DOHH2 (cell line): ENCODE measurements around the gene FAM8A1.

Experiments
- H3F3A ChIP-seq: fragments of 200-600 bp; sonication (generic), shearing (Covaris generic); 2 replicates; pipeline ENCODE4 v1.6.0; 2016; ENCODE audit warnings: antibody characterized with exemption, mild to moderate bottlenecking; ENCODE audit not compliant: control insufficient read depth, insufficient read depth
- H3K27ac ChIP-seq: fragments of 200-600 bp; sonication (generic); 2 replicates; pipeline ENCODE4 v1.5.1; 2014; ENCODE audit warnings: low read depth, mild to moderate bottlenecking, low read length, moderate library complexity
- H3K27me3 ChIP-seq: fragments of 200-600 bp; sonication (generic); 2 replicates; pipeline ENCODE4 v1.6.1; 2014; ENCODE audit warnings: mild to moderate bottlenecking, low read length, mixed read lengths; ENCODE audit not compliant: control insufficient read depth
- H3K36me3 ChIP-seq: fragments of 200-600 bp; sonication (generic); 2 replicates; pipeline ENCODE4 v1.6.1; 2014; ENCODE audit warnings: mild to moderate bottlenecking, low read length, moderate library complexity, mixed read lengths; ENCODE audit not compliant: control insufficient read depth
- H3K4me1 ChIP-seq: fragments of 200-600 bp; sonication (generic); 2 replicates; pipeline ENCODE4 v1.6.1; 2014; ENCODE audit warnings: mild to moderate bottlenecking, low read length, mixed read lengths; ENCODE audit not compliant: control insufficient read depth
- H3K4me2 ChIP-seq: fragments of 200-600 bp; sonication (generic); 2 replicates; pipeline ENCODE4 v1.6.0; 2014; ENCODE audit warnings: mild to moderate bottlenecking, low read length, moderate library complexity
- H3K4me3 ChIP-seq: fragments of 200-600 bp; sonication (generic); 2 replicates; pipeline ENCODE4 v1.5.1; 2014; ENCODE audit warnings: mild to moderate bottlenecking, low read length, mixed read lengths
- H3K79me2 ChIP-seq: fragments of 200-600 bp; sonication (generic); 2 replicates; pipeline ENCODE4 v1.6.1; 2014; ENCODE audit warnings: mild to moderate bottlenecking, low read length, mixed read lengths; ENCODE audit not compliant: control insufficient read depth
- H3K9me2 ChIP-seq: fragments of 200-600 bp; sonication (generic); replicated peaks from 2 replicates; pipeline ENCODE4 v1.6.1; 2014; ENCODE audit warnings: mild to moderate bottlenecking, low read length, mixed read lengths; ENCODE audit not compliant: control insufficient read depth
- H3K9me3 ChIP-seq: fragments of 200-600 bp; sonication (generic); 2 replicates; pipeline ENCODE4 v1.6.1; 2014; ENCODE audit warnings: antibody characterized with exemption, low read length, mixed read lengths; ENCODE audit not compliant: control insufficient read depth, insufficient read depth
- H4K20me1 ChIP-seq: fragments of 200-600 bp; sonication (generic); 2 replicates; pipeline ENCODE4 v1.6.0; 2014; ENCODE audit warnings: low read depth, mild to moderate bottlenecking, antibody characterized with exemption, low read length, moderate library complexity; ENCODE audit not compliant: control insufficient read depth, insufficient read depth
- CTCF ChIP-seq: fragments of 200-600 bp; sonication (generic); IDR thresholded peaks from one replicate; pipeline ENCODE4 v1.5.1; 2014; ENCODE audit warnings: antibody characterized with exemption, mild to moderate bottlenecking, low read depth, low read length; ENCODE audit not compliant: poor library complexity, severe bottlenecking
- EZH2phosphoT487 ChIP-seq: fragments of 200-600 bp; sonication (generic); IDR thresholded peaks from 2 replicates; pipeline ENCODE4 v1.6.1; 2017; ENCODE audit warnings: borderline replicate concordance, mild to moderate bottlenecking, antibody characterized with exemption, low read length, moderate library complexity, mixed read lengths

The FAM8A1 gene

GRCh38 chr6:17624396-17624795 is 24.3 kb downstream of the FAM8A1 start:
- peaks cover 97% of the 10 kb centered on the region for H3K79me2 ChIP-seq
- H3K27me3 ChIP-seq, result no peaks in the 10 kb centered on the region
- no peak for TF ChIP-seq CTCF
- no peak for TF ChIP-seq EZH2phosphoT487
- H3K36me3 ChIP-seq, result peaks cover 99% of the 10 kb centered on the region
- peaks cover 64% of the 10 kb centered on the region for H3K4me1 ChIP-seq
- peaks cover 3% of the 10 kb centered on the region; the same call in 1 of the 2 replicates for H3F3A ChIP-seq
- H3K27ac ChIP-seq, result no peak overlapping the region
- H3K9me2 ChIP-seq, result no peaks in the 10 kb centered on the region
- no peak overlapping the region for H3K4me3 ChIP-seq
- H4K20me1 ChIP-seq, result peaks cover 7% of the 10 kb centered on the region; the same call in 1 of the 2 replicates
- H3K9me3 ChIP-seq, result no peaks in the 10 kb centered on the region
- H3K4me2 ChIP-seq, result no peak overlapping the region

GRCh38 chr6:17628873-17629272 is 28.8 kb downstream of the FAM8A1 start:
- Histone ChIP-seq H4K20me1 (0 out of 2 replicates have a peak, but pooled peaks cover 3% of the 10 kb centered on the region), H3K27ac (no peak overlapping the region), H3K9me2 (no peaks in the 10 kb centered on the region), H3K4me3 (no peak overlapping the region), H3K36me3 (peaks cover 98% of the 10 kb centered on the region), H3F3A (peaks cover 2% of the 10 kb centered on the region; the same call in 1 of the 2 replicates), H3K4me1 (peaks cover 45% of the 10 kb centered on the region), H3K9me3 (no peaks in the 10 kb centered on the region), H3K27me3 (no peaks in the 10 kb centered on the region), H3K79me2 (peaks cover 97% of the 10 kb centered on the region), H3K4me2 (no peak overlapping the region)
- TF ChIP-seq CTCF, result no peak
- TF ChIP-seq EZH2phosphoT487, result no peak

- H3K79me2 ChIP-seq, result peaks cover 95% of the 10 kb centered on the region
- 0 out of 2 replicates have a peak, but pooled peaks cover 3% of the 10 kb centered on the region for H4K20me1 ChIP-seq
- H3K4me3 ChIP-seq, result no peak overlapping the region
- no peak overlapping the region for H3K4me2 ChIP-seq
- TF ChIP-seq EZH2phosphoT487 (no peak), CTCF (no peak)
- no peaks in the 10 kb centered on the region for H3K9me3 ChIP-seq
- H3F3A ChIP-seq, result peaks cover 2% of the 10 kb centered on the region; the same call in 1 of the 2 replicates
- H3K36me3 ChIP-seq, result peaks cover 96% of the 10 kb centered on the region
- no peak overlapping the region for H3K27ac ChIP-seq
- no peaks in the 10 kb centered on the region for H3K9me2 ChIP-seq
- H3K4me1 ChIP-seq, result peaks cover 39% of the 10 kb centered on the region
- no peaks in the 10 kb centered on the region for H3K27me3 ChIP-seq
Observed at GRCh38 chr6:17629824-17630510, 29.9 kb downstream of the FAM8A1 start.
